GM21786 (cell line): Measurements from ENCODE around the gene CACNA2D3.

Experiments used
- ATAC-seq: cut with Tn5 transposase; IDR thresholded peaks from one replicate; pipeline ENCODE4 v1.9.1; 2021; ENCODE audit not compliant: unreplicated experiment

The CACNA2D3 gene

DNA sequence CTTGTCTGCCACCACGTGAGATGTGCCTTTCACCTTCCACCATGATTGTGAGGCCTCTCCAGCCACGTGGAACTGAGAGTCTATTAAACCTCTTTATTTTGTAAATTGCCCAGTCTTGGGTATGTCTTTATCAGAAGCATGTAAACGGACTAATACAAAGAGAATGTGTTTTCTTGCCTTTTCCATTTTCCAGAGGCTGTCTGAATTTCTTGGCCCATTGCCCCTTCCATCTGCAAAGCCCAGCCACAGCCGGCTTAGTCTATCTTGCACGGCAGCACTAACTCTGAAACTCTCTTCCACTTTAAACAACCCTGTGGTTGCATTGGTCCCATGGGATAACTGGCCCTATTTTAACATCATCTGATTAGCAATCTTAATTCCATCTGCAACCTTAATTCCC, 590.2 kb downstream of the CACNA2D3 start:
- ATAC-seq: no peak

DNA sequence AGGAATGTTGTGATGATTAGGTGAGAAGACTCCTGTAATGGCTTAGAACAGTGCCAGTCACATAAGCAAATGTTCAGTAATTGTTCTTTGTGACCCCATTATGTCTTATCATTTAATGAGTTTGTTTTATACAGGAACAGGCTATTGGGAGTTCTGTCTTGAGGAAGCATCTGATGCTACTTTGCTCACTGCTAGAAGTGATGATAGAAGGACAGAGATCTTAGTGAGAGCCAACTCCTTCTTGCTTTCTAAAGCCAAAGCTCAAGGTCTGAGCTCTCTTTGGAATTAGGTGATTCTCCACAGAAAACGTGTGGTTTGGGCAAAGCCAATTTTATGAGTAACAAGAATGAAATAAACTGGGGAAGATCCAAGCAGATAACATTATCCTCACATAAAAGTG, 590.7 kb downstream of the CACNA2D3 start:
- no peak for ATAC-seq

DNA sequence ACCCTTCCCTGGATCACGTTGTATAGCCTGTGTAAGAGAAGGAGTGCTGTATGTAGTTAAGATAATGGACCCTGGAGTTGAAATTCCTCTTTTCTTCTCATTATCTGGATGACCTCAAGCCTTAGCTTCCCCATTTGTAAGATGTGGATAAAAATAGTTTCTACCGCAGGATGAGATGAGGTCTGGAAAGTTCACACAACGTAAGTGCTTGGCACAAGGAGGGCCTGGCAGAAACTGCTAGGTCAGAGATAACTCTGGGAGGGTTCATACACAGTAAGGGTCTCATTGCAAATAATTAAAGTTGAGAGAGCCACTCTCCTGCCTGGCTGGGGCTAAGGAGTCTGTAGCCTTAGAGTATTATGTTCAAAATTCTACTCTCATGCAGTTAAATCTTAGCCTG, 591.1 kb downstream of the CACNA2D3 start:
- ATAC-seq: no peak

DNA sequence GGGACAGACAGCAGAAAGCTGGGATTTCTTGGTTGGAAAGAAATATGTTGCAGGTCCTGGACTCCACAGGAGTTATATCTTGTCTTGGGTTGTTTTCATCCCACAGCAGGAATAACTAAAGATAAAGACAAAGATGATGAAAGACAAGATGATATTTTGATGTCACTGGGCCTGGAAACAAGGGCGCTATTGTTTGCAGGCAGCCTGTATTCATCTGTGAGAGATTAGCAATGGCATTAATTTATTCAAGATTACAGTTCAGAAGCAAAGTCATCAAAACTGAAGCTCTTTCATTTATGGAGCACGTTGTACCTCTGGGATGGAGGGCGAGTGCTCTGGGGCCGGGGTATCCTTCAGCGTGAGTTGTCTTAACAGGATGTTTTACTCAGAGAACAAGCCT, 591.7 kb downstream of the CACNA2D3 start:
- no peak for ATAC-seq

DNA sequence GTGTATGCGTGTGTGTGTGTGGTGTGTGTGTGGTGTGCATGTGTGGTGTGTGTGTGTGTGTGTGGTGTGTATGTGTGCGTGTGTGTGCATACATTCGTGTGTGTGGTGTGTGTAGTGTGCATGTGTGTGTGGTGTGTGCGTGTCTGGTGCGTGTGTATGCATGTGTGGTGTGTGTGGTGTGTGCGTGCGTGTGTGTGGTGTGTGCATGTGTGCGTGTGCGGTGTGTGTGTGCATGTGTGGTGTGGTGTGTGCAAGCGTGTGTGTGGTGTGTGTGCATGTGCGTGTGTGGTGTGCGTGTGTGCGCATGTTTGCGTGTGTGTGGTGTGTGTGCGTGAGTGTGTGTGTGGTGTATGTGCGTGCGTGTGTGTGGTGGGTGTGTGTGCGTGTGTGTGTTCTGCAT, 595.2 kb downstream of the CACNA2D3 start:
- no peak for ATAC-seq

DNA sequence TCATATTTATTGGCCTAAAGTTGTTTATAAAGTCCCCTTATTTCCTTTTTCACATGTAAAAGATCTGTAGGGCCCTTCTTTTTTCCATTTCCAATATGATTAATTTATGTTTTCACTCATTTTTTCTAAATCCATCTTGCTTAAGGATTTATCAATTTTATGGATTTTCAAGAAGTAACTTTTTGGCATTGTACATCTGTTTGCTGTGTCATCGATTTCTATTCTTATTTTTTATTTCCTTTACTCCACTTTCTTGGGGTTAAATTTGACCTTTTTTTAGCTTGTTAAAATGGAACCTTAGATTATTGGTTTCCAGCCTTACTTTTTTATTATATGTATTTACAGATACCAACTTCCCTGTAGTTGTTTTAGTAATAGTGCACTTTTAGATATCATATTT, 597.6 kb downstream of the CACNA2D3 start:
- ATAC-seq: no peak

DNA sequence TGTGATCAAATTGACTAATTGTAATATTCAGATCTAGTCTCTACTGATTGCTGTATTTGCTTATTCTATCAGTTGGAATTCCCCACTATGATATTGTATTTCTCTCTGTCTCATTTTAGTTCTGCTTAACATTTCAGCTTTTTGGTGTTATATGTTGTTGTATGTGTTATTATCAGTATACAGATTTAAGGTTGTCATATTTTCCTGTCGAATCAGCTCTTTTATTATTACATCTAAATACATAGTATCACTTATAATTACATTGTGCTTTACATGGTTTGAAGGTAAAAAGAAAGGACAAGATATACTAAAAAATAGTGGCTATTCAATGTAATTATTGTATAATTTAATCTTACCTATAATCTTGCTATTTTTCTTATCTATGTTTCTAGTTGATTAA, 598.3 kb downstream of the CACNA2D3 start:
- no peak for ATAC-seq

DNA sequence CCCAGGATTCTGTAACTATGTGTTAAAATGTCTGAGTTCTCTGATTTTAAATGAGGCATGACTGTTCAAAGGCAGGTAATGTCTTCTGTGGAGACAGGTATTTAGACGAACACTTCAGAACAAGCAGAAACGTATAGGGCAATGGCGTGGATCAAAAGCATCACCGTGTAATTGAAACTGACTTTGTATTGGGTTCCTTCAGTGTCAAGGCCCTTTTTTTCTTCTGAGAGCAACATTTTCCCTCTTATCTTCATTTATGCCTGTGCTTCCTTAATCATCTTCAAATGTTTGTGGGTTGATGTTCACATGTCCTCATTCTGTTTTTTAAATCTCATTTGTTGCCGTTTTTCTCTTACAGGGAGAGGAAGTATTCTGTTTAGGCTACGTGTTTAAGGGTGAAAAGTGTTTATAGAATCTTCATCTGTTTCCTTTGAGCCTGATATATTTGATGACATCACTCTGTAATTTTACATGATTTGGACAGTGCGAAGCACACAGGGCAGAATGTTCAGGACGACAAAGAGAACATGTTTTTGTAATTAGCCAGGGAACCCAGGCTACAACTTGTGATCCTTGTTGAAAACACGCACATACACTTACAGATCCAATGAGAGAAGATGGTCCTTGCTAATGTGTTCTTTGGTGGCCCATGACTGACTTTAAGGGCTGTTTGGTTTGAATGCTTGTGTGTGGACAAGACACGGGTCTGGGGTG, 609.5 kb downstream of the CACNA2D3 start:
- ATAC-seq: no peak

DNA sequence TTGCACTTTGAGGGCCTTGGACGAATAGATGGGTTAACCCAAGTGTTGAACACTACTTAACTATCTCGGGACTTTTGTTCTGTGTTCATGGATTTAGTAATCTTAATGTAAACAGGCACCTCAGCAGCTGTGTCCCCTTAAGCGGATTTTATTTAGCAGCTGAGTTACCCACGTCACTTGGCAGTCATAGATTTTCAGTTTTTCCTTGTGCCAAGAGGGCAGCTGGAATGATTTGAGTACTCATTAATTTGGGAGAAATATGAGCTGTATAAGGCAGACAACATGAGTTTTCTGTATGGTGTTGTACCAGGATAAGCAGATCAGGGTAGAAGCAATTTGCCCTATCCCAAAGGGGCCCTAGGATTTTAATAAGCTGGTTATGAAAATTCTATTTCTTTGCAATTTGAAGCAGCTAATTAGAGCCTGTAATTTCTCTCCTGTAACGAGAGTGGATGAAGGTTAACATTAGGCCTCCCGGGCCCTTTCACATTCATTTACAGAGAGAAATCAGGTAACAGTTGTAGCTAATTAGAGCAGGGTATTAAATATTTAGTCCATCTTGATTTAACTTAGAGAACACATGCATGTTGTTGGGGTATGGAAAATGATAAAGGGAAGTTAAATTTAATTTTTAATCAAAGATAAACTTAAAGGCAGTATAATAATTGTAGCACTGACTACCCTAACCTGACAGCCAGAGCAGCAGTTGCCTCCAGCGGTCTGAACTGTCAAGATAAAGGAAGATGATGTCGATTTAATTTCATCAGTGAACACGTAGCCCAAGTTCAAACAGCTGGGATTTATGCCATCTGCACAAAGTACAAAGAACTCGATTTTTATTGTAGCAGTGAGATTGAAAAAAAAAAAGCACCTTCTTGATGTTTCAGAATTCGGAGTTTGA, 611.0 kb downstream of the CACNA2D3 start:
- no peak for ATAC-seq

DNA sequence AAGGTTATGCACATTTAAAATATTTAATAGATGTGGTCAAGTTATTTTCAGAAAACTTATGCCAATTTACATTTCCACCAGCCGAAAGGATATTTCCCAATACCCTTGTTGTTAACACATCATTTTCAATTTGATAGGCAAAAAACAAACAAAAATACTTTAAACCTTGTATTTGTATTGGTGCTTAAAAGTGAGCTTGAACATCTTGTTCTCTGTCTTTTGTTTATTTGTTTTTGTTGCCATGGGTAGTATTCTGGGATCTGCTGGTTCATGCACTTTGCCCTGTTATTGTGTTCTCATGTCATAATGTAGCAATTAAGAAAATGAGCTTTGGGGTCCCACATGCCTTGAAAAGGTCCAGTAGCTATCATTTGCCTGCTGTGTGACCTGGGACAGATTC, 614.1 kb downstream of the CACNA2D3 start:
- ATAC-seq: no peak

DNA sequence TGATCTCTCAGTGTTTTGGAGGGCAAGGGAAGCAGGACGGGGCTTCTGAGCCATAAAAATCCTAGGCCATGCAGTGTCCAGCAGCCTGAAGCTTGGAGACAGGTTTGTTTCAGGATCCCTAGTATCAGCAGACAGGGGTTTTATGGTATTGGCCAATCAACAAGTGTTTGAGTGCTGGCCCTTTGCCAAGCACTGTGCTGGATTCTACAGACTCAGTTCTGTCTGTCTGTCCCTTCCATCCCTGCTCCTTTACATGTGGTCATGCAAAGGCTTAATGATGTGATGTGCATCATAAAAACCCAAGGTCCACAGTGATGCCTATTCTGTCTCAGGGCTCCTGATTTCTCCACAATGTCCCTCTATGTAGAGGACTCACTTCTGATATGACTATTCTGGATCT, 621.4 kb downstream of the CACNA2D3 start:
- no peak for ATAC-seq

DNA sequence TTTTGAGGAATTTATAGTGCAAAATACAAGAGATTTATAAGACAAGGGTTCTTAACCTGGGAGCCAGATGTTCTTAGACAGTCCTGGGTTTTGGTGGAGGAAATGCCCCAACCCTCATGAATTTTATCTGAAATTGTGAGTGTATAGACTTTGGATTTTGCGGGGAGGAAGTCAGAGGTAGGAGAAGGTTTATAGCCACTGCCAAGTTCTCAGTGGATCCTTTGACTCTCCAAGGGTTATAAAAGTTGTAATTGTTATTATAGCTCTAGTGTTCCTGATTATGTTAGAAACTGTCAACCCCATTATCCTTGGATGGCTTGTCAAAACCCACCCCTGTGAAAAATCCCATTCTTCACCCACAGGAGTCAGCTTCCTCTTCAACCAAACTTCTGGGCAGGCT, 621.9 kb downstream of the CACNA2D3 start:
- no peak for ATAC-seq

DNA sequence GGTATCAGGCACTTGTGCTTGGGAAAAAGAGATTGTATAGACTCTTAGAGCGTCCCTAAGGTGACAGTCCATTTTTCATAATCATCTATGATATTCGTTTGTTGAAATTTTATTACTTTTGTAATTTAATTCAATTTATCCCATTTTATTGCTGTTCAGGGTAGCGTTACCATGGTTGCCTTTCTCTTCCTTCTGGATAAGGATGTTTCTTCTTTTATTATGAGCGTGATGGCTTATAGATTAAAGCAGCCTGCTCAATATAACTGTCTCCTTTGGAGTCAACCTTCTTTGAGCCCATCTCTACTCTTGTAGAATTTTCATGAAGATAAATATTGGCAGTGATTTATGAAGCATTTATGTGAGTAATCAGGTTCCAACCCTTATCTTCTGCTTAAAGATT, 623.5 kb downstream of the CACNA2D3 start:
- ATAC-seq: no peak

DNA sequence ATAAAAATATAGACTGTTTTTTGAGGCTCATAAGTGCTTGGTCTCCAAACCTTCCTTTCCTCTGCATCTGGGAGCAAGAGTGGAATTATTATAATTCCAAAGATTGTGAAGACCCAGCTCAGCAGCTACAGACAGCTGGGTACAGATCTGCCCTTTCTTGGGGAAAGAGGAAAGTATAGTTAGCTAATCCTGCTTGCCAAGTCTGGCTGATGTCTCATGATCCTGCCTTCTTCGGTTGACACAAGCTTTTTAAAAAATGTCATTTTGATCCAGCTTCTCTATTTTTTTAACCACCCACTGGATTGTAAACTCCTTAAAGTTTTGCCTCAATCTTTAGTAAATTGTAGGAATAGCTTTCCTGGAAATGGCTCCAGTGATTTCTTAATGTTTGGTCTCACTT, 624.4 kb downstream of the CACNA2D3 start:
- ATAC-seq: no peak

DNA sequence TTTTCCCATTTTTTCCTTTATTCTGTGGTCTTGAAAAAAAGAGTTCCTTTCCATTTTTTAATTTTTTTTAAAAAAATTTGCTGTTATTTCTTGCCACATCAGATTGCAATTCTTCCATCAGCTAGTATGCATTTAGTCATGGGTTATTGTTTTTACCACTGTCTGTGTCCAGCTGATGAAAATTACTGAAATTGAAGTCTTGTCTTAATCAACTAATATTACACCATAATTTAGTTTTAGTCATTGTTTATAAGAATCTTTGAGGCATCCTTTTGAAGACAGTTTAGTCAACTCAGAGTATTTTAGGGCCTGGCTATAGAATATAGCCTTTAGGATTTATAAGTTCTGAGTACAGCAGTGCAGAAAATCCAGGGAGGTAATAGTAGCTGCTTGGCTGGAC, 633.4 kb downstream of the CACNA2D3 start:
- no peak for ATAC-seq

DNA sequence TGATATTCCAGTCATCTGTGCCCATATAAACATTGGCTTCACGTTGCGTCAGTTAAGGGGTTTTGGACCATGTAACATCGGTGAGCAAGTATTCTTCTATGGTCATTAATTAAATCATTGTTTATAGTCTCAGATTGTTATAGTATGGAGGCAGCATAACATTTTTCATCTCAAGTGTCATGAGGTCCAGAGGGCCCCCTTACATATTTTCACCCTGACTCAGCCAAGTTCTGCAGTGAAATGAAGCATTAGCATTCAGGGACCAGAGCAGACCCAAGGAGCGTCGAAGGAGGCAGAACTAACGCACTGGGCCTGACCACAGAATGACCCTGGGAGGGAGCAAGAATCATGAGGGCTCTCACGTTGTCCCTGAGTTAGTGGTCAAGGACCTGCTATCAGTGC, 634.0 kb downstream of the CACNA2D3 start:
- ATAC-seq: no peak

DNA sequence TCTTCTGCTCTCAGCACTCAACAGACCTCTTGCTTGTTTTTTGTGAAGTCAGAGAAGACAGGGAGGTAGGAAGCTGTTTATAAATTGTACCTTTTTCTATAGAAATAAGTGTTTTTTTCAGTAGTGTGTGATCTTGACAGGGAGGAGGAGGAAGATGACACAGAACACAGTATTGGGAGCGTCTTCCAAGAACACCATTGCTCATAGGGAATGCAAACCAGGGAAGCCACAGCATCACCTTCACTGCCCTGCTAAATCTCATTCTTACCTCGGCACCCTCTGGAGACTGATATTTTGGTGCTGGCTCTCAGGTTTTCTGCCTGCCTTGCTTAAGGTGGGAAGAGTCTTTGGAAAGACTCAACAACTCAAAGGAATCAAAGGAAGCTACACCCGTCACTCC, 636.1 kb downstream of the CACNA2D3 start:
- ATAC-seq: no peak

DNA sequence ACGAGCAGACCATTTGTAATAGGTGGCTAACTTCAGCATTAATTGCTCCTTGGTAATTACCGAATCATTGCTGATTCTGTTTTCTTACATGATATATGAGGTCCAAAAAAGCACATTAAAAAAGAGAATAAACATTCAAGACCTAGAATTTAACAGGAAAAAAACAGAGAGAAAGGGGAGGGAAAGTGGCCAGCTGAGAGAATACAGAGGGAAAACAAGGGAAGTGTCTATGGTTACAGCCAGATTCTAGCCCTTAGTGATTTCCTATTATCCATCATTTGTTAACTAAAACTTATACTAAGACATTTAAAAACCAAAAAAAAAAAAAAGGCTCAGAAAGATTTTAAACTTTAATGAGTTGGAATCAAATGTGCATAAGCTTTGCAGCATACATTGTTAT, 636.8 kb downstream of the CACNA2D3 start:
- ATAC-seq: no peak

DNA sequence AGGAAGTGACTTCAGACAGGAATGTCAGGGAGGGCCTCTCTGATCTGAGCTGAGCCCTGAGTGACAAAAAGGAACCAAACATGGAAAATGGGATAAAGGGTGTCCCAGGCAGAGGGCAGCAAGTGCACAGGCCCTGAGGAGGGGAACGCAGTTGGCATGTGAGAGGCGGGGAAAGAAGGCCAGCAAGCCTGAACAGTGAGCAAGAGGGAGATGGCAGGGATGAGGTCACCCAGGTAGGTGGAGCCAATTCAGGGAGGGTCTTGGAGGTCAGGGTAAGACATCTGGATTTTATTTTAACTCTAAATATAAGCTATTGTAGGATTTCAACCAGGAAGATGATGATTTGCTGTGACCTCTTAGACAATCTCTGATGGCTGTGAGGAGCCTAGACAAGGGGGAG, 637.8 kb downstream of the CACNA2D3 start:
- ATAC-seq: no peak

DNA sequence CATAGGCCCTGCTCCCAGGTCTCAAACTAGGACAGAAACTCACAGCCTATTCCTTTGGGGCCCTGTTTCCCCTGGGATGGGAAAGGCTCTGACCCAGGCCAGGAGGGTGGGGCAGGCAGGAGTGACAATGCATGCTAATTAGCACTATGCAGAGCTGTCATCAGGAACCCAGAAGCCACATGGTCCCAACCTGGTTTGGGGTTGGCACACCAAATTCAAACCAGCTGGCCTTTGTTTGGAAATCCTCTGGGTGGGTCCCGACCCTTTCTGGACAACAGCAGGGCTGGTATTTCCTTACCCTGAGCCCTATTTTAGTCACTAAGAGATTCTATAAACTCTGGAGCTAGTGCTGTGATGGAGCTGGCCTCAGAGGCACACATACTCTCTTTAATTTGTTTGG, 639.3 kb downstream of the CACNA2D3 start:
- ATAC-seq: no peak

DNA sequence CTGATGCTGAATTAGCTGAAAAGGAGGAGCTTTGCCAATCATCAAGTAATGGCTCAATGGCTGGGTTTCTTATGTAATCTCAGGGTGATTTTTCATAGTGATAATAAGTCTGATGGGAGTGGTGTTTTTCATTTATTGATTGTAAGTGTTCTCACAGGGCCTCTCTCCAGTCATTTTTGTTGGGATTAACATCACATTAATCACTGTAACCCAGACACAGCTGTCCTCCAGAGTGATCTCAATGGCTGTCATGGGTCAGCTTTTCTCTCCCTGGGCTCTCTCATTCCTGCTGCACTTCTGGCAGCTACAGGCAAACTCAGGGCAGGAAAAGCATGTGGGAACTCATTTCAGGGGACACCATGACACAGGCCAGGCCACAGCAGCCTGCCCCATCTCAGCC, 642.6 kb downstream of the CACNA2D3 start:
- ATAC-seq: no peak

DNA sequence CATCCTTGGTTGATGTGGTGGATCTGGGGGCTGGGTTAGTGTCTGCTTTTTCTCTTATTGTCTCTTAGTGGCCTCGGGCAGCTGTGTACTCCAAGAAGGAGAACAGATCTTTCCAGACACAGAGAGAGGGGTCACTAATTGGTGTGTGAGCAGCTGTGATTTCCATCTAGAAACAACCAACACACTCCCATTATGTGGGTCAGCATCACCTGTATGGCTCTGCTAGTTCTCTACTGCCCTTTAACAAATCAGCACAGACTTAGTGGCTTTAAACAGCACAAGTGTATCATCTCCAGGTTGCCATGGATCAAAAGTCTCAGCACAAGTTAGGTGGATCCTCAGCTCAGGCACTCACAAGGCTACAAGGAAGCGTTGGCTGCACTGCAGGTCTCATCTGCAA, 648.7 kb downstream of the CACNA2D3 start:
- no peak for ATAC-seq

DNA sequence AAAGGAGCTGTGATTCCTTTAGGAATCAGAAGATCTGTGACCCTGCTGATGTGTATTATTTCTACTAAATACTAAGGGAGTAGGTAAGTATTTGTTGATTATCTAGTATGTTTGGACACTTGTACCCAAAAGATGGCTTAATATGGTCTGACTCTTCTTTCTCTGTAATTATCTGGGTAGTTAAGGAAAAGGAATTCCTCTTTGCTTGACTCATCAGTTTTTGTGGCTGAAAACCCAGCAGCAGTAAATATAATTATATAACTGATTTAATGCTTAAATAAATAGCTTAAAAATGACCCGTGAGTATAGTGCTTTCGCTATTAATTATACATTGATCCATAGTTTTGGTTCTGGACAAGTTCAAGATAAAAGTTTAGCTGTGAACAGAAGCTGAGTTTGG, 649.7 kb downstream of the CACNA2D3 start:
- ATAC-seq: no peak
